GM18502 (cell line): ENCODE data around the gene ABLIM2.

Source experiments
- ATAC-seq: cut with Tn5 transposase; IDR thresholded peaks from one replicate; pipeline ENCODE4 v1.9.1; 2021; ENCODE audit warnings: mild to moderate bottlenecking; ENCODE audit not compliant: unreplicated experiment, poor library complexity

ABLIM2 gene

DNA sequence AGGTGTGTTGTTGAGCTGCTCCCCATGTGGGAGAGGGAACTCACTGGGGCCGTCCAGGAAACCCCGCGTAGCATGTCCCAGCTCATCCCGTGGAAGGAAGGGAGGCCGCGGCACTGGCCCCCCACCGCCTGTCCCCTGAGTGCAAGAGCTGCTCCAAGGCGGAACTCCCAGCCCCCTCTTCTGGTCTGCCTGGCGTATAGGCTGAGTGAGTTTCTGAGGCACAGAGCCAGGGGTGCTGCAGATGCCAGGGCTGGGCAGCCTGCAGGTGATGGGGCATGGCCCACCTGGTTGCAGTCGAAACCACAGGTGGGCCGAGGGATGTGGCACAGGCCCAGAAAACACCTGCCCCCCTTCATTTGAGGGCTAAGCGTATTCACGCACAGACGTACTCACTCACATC lies 49.6 kb downstream of the ABLIM2 start:
- ATAC-seq, result no peak

DNA sequence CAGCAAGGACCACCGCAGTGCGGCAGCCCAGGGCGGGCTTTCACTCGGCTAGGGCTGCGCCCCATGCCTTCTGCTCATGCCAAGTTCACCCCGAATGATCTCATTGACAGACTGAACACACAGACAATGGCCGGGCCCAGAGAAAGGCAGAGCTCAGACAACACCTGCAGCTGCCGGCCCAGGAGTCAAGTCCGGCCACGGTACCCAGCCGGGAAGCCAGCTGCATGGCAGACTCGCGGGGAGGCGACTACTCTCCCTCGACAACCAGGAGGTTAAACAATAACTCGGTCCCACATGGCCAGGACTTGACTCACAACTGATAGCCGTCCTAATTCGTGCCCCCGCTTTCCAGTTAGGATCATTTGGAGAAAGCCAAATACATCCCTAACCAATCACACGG lies 50.4 kb downstream of the ABLIM2 start:
- no peak for ATAC-seq

DNA sequence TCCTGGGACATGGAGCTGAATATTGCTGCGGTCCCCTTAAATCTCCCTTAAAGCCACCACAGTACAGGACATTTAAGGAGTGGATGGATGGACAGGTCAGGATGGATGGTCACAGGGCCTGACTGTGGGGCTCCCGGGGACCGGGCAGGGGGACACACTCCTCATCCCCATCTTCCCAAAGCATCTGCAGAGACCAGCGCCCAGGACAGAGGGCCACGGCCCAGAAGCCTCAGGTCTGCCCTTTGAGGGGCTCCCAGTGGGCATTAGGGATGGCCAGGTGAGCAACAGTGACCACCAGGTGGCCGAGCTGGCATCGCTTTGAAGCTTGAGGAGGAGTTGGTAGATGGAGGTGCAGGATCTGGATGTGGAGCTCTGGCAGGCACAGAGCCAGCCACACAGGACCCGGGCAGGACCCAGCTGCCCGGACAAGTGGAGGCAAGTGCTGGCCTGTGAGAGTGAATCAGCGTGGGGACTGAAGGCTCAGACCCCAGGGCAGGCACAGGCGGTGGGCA lies 51.4 kb downstream of the ABLIM2 start:
- ATAC-seq, result no peak

DNA sequence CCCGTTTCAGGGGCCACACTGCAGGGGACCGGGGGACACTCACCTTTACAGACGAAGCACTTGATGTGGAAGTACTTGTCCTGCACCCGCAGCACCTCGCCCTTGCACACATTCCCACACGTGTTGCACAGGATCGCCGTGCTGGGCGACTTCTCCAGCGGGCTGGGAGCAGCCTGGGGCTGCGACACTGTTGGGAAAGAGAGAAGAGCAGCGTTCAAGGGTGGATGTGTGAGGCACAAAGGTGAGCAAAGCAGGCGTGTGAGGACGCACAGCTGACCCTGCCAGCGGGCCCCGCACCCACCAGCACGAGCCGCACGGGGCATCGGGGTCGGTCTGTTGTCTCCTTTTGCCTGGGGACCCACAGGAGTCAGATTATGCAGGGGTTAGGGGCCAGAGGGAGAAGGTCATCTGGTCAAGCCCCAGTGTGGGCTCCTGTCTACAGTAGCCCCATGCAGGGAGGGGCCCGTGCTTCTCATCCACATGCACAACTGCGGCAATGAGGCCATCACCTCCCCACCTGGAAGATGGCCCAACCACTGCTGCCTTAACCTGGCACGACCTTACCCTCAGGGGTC lies 52.1 kb downstream of the ABLIM2 start:
- no peak for ATAC-seq

DNA sequence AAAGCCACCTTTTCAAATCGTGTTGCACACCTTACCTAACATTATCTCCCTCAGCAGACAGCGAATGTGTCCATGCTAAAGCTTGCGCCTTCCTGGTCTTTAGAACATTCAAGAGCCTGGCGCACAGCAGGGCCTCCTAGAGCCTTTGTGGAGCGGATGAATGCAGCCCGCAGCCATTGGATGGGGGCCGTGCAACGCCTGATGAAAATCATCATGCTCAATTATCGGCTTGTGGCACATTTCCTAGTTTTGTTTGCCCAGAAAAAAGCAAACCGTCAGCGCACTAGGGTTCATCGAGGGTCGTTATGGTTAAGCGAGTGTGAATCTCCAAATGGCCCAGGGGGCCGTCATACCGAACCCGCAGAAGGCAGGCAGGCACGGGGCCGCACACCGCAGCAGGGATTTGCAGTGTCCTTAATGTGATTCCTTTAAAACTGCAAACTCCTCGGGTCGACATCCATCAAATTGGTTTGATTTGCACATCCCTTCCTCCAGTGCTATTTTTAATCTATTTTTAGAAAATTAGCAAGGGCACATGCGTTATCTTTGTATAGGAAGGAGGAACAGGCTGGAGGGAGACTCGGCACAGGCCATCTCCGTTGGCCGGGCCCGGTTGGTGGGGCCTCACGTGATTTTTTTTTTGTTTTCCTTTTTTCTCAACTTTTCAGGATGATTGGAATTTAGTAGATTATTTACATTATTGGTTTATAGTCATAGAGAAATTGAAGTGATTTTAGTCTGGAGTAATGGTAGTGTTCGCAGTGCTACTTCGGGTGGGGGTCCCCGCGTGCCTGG lies 53.1 kb downstream of the ABLIM2 start:
- no peak for ATAC-seq

DNA sequence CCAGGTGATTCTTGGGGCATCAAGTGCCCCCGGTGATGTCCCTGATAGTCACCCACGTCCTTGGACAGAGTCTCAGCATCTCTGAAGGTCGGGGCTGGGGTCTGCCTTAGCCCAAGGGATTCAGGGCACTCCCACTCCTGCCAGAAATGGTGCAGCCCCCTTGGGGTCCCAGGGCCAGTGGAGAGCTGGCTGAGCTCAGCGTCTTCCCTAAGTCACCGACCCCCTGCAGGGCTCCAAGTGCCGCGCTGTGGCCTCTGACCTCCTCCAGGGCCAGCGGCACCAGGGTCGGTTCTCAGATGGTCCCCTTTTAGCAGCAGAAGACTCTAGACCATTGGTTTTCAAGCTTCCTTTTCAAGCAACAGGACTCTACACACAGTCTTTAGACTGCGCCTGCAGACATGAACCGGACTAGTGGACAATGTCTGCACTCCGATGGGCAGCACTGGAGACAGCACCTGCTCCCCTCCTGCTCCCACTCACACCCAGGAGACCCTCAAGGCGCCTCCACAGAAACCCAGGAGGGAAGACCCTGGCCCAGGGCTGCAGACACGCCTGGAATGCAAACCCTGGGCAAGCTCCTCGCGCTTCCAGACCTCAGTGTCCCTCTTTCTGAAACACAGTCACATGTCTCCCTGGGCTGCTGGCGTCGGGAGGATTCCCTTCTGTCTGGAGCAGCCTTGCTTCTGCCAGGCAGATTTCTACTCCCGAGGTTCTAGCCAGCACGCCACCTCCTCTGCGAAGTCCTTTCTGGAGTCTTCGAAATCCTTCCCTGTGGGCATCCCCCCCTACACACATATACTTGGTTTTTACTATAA lies 53.9 kb downstream of the ABLIM2 start:
- no peak for ATAC-seq

DNA sequence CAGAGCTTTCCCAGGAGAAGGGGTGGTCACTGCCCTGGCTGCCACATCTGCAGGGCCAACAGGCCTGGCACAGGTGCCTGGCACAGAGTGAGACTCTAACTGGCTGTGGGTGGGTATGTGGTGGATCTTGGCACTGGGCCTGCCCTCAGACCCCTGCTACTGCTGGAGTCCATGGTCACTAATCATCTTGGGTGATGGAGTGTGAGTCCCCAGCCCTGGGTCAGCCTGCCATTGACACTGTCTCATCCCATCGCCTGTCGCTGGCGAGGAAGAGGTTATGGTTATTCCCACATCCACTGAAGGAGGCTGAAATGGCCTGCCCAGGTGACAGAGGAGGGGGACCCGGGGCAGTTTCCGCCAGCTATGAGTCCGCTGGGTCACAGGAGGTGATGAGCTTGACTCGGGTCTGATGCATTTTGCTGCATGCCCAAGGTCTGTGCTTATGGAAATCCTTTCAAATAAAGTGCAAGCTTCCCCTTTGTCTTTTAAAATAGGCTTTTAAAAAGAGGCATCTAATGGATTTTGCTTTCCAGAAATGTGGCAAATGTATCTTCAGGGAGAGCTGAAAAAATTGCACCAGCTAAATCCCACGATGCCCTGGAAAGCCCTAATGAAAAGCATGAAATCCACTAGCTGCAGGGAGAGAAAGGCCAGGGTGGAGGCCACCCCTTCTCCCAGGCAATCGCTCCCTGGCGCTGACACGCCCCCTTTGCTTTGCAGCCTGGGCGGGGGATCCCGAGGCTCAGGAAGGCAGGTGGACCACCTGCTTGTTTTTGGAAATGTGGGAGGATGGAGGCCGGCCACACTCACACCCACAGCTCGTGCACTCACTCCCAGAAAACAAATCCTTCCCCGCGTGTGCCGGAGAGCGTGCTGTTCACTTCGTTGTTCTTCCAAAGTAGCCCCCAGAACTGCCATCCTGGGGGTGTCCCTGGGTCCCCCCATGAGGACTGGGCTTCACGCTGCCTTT lies 54.9 kb downstream of the ABLIM2 start:
- no peak for ATAC-seq

DNA sequence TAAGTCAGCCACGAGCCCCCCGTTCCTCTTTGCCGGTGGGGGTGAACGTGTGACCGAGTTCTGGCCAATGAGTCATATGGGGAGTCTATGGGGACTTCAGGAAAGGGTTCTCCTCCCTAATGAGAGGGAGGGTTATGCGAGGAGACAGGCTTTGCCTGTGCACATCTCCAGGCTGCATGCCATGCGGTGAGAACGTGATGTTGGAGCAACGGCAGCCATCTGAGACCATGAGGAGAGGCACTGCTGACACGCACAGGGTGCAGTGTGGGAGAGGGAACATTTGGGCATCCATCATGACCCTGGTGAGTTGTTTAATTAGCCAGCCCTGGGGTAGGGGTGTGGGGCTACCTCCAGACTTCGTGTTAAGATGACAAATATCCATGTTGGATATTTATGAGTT lies 55.8 kb downstream of the ABLIM2 start:
- no peak for ATAC-seq

DNA sequence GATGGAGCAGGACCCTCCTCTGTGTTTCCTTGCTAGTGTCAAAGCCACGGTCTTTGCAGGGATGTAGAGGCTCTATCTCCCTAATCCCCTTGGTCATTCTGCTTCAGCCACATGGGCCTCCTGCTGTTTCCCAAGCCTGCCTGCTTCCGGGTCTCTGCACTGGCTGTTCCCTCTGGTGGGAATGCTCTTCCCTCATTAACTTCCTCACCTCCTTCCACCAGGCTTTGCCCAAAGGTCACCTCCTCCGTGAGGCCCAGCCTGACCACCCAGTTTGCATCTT lies 56.6 kb downstream of the ABLIM2 start:
- no peak for ATAC-seq

DNA sequence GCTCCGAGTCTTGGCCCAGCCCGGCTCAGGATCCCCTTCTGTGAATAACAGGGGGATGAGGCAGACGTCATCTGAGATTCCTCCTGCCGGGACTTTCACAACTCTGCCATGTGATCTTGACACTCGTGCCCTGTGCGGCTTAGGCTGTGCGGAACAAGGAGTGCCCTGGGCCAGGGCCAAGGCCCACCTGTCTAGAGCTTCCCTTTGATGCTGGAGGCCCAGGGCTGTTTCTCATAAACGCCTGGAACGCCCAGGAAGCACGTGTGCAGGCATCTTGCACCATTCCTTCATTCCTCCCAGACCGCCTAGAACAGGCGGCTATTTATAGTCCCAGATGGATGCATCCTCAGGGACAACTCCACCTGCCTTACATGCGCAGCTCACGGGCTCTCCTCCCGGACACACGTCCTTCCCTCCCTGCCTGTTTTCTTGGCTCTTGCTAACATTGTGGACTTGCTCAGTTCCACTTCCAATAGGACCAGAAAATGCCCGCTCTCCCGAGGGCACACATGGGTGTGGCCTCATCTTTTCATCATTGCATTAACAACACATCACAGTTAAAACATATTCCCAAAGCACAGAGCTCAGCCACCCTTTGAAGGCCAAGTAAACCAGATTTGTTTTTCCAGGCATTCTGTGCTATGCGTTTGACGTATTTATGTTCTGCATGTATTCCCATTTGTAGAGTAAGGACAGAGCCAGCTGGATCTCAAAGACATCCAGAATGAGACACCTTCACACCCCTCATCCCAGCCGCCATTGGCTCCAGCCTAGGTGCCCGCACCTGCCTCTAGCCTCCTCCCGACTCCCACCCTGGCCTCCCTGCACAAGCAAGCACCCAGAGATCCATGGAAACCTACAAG lies 57.2 kb downstream of the ABLIM2 start:
- no peak for ATAC-seq

DNA sequence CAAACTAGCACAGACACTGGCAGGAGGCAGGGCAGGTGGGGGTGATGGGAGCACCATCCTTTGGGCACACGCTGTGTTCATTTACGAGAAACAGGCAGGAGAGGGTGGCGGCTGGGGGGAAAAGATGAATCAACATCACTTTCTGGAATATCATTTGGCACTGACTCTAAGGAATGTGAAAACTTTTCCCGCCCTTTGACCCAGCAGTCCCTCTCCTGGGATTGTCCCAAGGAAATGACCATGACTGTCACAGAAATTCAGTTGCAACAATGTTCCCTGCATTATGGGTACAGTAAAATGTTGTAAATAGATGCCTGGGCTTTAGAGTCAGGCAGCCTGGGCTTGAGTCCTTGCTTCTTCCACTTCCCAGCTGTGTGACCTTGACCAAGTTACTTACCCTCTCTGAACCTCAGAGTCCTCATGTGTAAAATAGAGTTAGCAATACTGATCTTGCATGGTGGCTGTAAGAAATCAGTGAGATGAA lies 58.6 kb downstream of the ABLIM2 start:
- no peak for ATAC-seq

DNA sequence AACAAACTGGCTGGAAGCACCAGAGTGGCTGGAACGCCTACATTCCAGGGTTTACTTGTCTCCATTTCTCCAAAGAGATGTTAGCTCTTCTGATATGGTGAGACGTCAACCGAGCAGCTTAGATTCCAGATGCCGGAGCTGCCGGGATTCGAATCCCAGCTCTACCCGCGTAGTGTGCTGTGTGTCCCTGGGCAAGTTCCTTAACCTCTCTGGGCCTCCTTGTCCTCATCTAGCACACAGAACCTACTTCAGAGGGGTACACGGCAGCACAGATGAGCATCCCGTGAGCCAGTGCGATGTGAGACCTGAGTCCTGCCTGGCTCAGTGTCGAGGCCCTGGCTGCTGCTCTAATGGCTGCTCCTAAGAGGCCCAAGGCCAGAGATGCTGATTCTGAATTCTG lies 60.1 kb downstream of the ABLIM2 start:
- ATAC-seq, result no peak

DNA sequence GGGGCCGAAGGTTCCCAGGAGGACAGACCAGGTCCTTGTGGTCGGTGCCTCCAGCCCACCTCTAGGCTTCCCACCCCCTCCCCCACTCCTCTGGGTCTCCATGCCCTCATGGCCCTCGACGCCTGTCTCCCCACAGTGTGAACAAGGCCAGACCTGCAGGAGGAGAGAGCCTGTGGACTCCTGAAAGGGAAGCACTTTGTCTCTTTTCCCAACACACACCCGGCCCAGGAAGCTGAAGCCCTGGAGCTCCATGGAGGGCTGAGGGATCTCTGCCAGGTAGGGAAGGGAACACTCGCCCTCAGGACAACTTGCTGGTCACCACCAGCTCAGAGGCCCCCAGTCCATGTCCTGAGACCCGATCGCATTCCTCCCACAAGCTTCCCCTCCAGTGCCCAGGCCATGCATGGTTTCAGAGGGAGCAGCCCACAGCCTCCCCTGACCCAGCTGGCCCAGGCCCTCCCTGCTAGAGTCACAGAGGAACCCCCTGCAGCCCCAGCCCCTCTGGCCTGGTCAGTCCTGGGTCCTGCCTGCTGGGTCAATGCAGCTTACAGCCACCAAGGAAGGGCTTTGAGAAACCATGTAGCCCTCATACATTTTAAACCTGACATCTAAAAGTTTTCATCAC lies 60.8 kb downstream of the ABLIM2 start:
- ATAC-seq, result no peak

DNA sequence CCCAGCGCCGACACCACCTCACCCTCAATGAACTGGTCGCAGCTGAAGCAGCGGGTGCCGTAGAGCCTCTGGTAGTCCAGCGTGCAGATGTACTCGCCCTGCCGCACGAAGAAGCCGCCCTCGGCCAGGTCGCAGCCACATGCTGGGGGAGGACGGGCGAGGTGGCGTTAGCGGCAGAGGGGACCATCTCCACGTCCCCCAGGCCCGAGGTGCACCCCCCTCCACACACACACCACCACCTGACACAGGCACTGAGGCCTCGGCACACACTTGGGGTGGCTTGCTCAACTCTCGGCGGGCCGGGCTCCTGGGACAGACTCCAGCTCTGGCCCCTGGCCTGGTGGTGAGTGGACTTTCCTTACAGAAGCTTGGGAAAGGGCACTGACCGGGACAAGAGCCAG lies 61.5 kb downstream of the ABLIM2 start:
- ATAC-seq, result no peak

DNA sequence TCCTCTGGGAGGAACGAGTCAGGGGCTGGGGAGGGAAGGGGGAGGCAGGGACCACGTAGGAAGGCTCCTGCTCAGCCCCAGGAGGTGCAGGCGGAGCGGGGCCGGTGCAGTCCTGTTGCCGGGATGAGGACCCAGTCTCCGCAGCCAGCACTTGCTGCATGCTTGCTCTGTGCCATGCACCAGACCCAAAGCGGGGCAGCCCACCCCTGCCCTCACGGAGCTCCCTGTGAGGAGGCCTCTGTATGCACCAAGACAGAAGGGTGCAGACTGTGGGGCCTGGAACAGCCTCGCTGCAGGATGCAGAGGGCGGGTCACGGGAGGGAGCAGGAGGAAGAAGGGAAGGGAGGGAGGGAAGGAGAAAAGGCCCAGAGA lies 61.9 kb downstream of the ABLIM2 start:
- no peak for ATAC-seq

DNA sequence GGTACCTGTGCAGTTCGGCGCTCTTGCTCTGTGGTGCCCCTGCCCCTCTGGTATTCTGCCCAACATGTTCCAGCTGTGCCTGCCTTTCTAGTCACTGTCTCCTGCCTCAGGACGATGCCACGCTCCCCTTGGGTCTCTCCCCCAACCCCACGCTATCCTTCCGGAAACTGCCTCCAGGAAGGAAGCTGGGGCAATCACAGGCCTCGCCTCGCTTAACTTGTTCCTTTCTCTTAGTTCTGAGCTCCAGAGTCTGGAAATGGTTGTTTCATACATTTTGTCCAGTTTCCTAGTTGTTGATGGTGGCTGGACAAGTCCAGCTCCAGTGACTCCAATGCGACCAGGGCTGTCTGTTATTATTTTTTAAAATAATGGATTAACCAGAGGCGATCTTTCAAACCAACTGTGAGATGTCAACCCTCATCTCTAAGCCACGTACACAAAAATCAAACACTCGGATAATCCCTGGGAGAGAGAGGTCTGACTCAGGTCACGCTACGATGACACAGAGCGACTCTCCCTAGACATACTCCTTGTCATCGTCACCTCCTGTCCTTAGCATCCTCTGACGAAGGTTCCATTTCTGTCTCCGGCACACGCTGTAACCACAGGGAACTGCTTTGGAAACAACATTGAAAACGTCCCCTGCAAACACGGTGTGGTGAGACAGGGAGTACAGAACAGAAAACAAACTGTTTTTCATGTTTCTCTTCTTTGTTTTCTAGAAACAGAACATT lies 62.5 kb downstream of the ABLIM2 start:
- no peak for ATAC-seq

DNA sequence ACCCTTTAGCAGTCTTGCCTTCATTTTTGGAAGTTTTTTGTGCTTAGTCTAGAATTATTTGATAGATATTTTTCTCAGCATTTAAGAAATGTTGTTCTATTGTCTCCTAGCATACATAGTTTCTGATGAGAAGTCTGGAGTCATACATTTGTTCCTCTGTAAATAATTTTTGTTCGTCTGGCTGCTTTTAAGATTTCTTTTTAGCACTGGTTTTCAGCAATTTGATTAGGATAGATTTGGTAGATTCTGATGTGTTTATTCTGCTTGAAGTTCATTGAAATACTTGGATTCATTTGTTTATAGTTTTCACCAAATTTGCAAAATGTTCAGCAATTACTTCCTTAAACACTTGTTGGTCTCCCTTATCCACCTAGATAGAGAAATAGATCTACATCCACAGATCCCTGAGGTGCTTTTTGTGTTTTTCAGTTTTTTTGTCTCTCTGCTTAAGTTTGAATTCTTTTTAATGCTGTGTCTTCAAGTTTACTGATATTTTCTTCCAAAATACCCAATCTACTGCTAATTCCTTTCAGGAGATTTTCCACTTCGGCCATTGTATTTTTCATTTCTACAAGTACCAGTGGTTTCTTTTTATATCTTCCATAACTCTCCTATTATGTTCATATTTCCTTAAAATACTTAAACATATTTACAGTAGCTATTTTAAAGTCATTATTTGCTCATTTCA lies 64.9 kb downstream of the ABLIM2 start:
- no peak for ATAC-seq

DNA sequence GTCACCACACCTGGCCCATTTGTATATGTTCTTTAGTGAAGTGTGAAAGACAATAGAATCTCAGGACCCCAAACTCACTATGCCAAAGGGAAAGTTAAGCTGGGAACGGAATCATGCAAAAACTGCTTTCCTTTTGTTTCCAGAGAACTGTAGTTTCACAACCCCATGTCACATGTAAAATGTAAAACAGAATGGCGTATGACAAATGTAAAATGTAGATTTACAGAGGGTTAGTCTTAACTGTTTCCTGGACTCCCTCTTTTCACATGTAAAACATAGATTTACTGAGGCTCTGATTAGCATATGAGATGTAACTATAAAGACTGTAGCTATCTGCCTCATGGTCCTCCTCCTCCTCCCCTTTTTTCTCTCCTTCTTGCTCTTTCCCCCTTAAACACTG lies 66.3 kb downstream of the ABLIM2 start:
- ATAC-seq, result no peak
